H9 (cell line): ENCODE data around the gene TAF4B. TPM values are rescaled to one million over a fixed set of nuclear protein-coding genes. Genes with fewer than 3 reads are reported as not detected.
A peak's percentile ranks its signal among the peaks of the same experiment; 100 is the strongest.

Experiments used
- DNase-seq: peaks from one replicate; pipeline ENCODE4 v3.0.0-alpha.2; 2017
- H2AFZ ChIP-seq: one replicate; pipeline ENCODE4 v1.6.1; 2013; ENCODE audit warnings: mild to moderate bottlenecking, low read length, control low read depth, moderate library complexity
- H2AK5ac ChIP-seq: 2 replicates; pipeline ENCODE4 v1.6.1; 2013; ENCODE audit warnings: low read length, control low read depth, mixed read lengths; ENCODE audit not compliant: insufficient read length
- H2BK120ac ChIP-seq: one replicate; pipeline ENCODE4 v1.6.1; 2013; ENCODE audit warnings: low read depth, mild to moderate bottlenecking, low read length, control low read depth, inconsistent platforms; ENCODE audit not compliant: poor library complexity, severe bottlenecking
- H2BK12ac ChIP-seq: 2 replicates; pipeline ENCODE4 v1.6.1; 2013; ENCODE audit warnings: low read length, control low read depth, mixed read lengths, low read depth; ENCODE audit not compliant: insufficient read length
- H2BK15ac ChIP-seq: 2 replicates; pipeline ENCODE4 v1.6.1; 2013; ENCODE audit warnings: low read depth, low read length, control low read depth
- H2BK20ac ChIP-seq: one replicate; pipeline ENCODE4 v1.6.1; 2013; ENCODE audit warnings: low read depth, mild to moderate bottlenecking, low read length, control low read depth, inconsistent platforms; ENCODE audit not compliant: poor library complexity, severe bottlenecking
- H2BK5ac ChIP-seq: 2 replicates; pipeline ENCODE4 v1.6.1; 2013; ENCODE audit warnings: low read length, control low read depth, mixed read lengths; ENCODE audit not compliant: insufficient read length
- H3K14ac ChIP-seq: 2 replicates; pipeline ENCODE4 v1.6.1; 2013; ENCODE audit warnings: low read length, control low read depth; ENCODE audit not compliant: insufficient read depth
- H3K18ac ChIP-seq: 2 replicates; pipeline ENCODE4 v1.6.1; 2013; ENCODE audit warnings: low read depth, mild to moderate bottlenecking, mixed read lengths, low read length, control low read depth; ENCODE audit not compliant: insufficient read length
- H3K23ac ChIP-seq: 2 replicates; pipeline ENCODE4 v1.6.1; 2013; ENCODE audit warnings: low read length, control low read depth, mixed read lengths, low read depth; ENCODE audit not compliant: insufficient read length
- H3K23me2 ChIP-seq: 2 replicates; pipeline ENCODE4 v1.6.1; 2013; ENCODE audit warnings: low read depth, mild to moderate bottlenecking, mixed read lengths, low read length, control low read depth; ENCODE audit not compliant: insufficient read length, poor library complexity, severe bottlenecking
- H3K27ac ChIP-seq: 2 replicates; pipeline ENCODE4 v1.5.1; 2013; ENCODE audit warnings: low read length, control low read depth, mixed read lengths, low read depth; ENCODE audit not compliant: insufficient read length
- H3K27me3 ChIP-seq: 2 replicates; pipeline ENCODE4 v1.6.1; 2013; ENCODE audit warnings: low read length, control low read depth, inconsistent platforms; ENCODE audit not compliant: insufficient read depth
- H3K4ac ChIP-seq: 2 replicates; pipeline ENCODE4 v1.6.1; 2013; ENCODE audit warnings: low read depth, mild to moderate bottlenecking, control low read depth, inconsistent platforms, low read length, moderate library complexity
- H3K4me1 ChIP-seq: 2 replicates; pipeline ENCODE4 v1.6.1; 2013; ENCODE audit warnings: low read length, control low read depth, inconsistent platforms; ENCODE audit not compliant: insufficient read depth
- H3K4me2 ChIP-seq: 2 replicates; pipeline ENCODE4 v1.6.1; 2013; ENCODE audit warnings: low read length, control low read depth, mixed read lengths; ENCODE audit not compliant: insufficient read length, insufficient read depth
- H3K56ac ChIP-seq: 2 replicates; pipeline ENCODE4 v1.6.1; 2013; ENCODE audit warnings: low read depth, mild to moderate bottlenecking, mixed read lengths, low read length, control low read depth; ENCODE audit not compliant: insufficient read length
- H3K79me1 ChIP-seq: 2 replicates; pipeline ENCODE4 v1.6.1; 2013; ENCODE audit warnings: low read depth, mild to moderate bottlenecking, moderate library complexity, low read length, control low read depth, inconsistent platforms; ENCODE audit not compliant: insufficient read depth, poor library complexity, severe bottlenecking
- H3K79me2 ChIP-seq: 2 replicates; pipeline ENCODE4 v1.6.1; 2013; ENCODE audit warnings: low read length, control low read depth, inconsistent platforms; ENCODE audit not compliant: insufficient read depth
- H3K9ac ChIP-seq: 2 replicates; pipeline ENCODE4 v1.6.1; 2013; ENCODE audit warnings: low read length, control low read depth, mixed read lengths; ENCODE audit not compliant: insufficient read length; ENCODE audit errors: extremely low read depth
- H3K9me3 ChIP-seq: one replicate; pipeline ENCODE4 v1.6.1; 2013; ENCODE audit warnings: low read depth, low read length, inconsistent platforms; ENCODE audit not compliant: control insufficient read depth
- H3T11ph ChIP-seq: one replicate; pipeline ENCODE4 v1.6.1; 2013; ENCODE audit warnings: mild to moderate bottlenecking, low read length, control low read depth, inconsistent platforms
- H4K20me1 ChIP-seq: one replicate; pipeline ENCODE4 v1.6.1; 2013; ENCODE audit not compliant: control insufficient read depth, insufficient read length, insufficient read depth
- H4K5ac ChIP-seq: 2 replicates; pipeline ENCODE4 v1.6.1; 2013; ENCODE audit warnings: low read depth, mild to moderate bottlenecking, mixed read lengths, low read length, control low read depth; ENCODE audit not compliant: insufficient read length
- H4K8ac ChIP-seq: replicated peaks from 2 replicates; pipeline ENCODE4 v1.6.1; 2013; ENCODE audit warnings: low read length, control low read depth, mixed read lengths, low read depth; ENCODE audit not compliant: insufficient read length
- H4K91ac ChIP-seq: 2 replicates; pipeline ENCODE4 v1.6.1; 2013; ENCODE audit warnings: low read depth, mild to moderate bottlenecking, moderate library complexity, mixed read lengths, low read length, control low read depth; ENCODE audit not compliant: insufficient read length
- H3K27ac Mint-ChIP-seq, 3 experiments: 2 replicates in 2 of 3; 3 replicates in 1 of 3; pipeline ENCODE4 v1.8.0; 2020 to 2021; ENCODE audit warnings: mixed read lengths in 3 of 3, mild to moderate bottlenecking in 1 of 3, moderate library complexity in 1 of 3
- H3K27me3 Mint-ChIP-seq: 2 replicates; pipeline ENCODE4 v1.8.0; 2021; ENCODE audit warnings: low read depth, mild to moderate bottlenecking, moderate library complexity, mixed read lengths
- H3K36me3 Mint-ChIP-seq, 3 experiments: 2 replicates in 2 of 3; 3 replicates in 1 of 3; pipeline ENCODE4 v1.8.0; 2020 to 2021; ENCODE audit warnings: low read depth in 3 of 3, mixed read lengths in 3 of 3; ENCODE audit not compliant: insufficient read depth in 1 of 3
- H3K4me1 Mint-ChIP-seq, 2 experiments: 2 replicates each; pipeline ENCODE4 v1.8.0; 2020; ENCODE audit warnings: mixed read lengths in 2 of 2
- H3K4me3 Mint-ChIP-seq, 2 experiments: 2 replicates in 1 of 2; 3 replicates in 1 of 2; pipeline ENCODE4 v1.8.0; 2020 to 2021; ENCODE audit warnings: mild to moderate bottlenecking in 2 of 2, mixed read lengths in 2 of 2, moderate library complexity in 1 of 2
- H3K9me3 Mint-ChIP-seq, 2 experiments: 2 replicates in 1 of 2; 3 replicates in 1 of 2; pipeline ENCODE4 v1.8.0; 2020; ENCODE audit warnings: mild to moderate bottlenecking in 2 of 2, mixed read lengths in 2 of 2, moderate library complexity in 1 of 2
- WGBS: extraction: QIAGEN DNeasy Blood & Tissue Kit; methylation state at CpG from one replicate; pipeline ENCODE4 v1.1.7; 2013; ENCODE audit warnings: missing lambda C conversion rate, low lambda C conversion rate, mixed read lengths; ENCODE audit not compliant: insufficient read length; ENCODE audit errors: extremely low coverage; 5-methylcytosine and 5-hydroxymethylcytosine counted together
- total RNA-seq: library from RNA; stranded (reverse); gene quantifications from 2 replicates; pipeline ENCODE4 v1.2.1, GENCODE V29; 2021
- TF ChIP-seq, protein P1 (sequence below): fragments of 200-600 bp; sonication (generic); conservative IDR thresholded peaks from 3 replicates; pipeline ENCODE4 v1.8.0; 2021; ENCODE audit warnings: antibody characterized with exemption, mild to moderate bottlenecking

TAF4B gene
- total RNA-seq, 1 experiment from 2014 or later, result 19.8 TPM

DNA sequence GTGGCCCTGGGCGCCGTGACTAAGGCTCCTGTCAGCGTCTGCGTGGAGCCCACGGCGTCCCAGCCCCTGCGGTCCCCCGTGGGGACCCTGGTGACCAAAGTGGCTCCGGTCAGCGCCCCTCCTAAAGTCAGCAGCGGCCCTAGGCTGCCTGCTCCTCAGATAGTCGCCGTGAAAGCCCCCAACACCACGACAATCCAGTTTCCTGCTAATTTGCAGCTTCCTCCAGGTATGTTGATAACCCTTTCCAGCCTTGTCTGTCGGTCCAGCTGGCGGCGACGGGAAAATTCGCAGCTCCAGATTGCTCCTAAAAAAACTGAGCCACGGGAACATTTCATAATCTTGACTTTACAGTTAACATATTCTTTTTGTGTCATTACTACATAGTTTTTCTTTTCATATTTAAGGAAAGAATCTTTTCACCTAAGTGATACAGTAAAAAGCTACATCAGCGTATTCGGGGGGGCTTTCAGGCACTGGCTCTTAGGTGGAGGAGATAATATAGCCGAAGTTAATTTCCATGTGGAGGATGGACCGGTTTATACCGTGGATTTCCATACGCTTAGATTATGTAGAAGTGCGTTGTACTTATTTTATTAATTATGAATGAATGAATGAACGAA lies 916 bp downstream of the TAF4B start:
- peak; percentile 37 for DNase-seq
- Histone ChIP-seq H2BK120ac (no peak overlapping the region), H4K8ac (no peak overlapping the region), H3K4me2 (peak overlapping the region; percentile 67), H3K4me1 (no peaks in the 10 kb centered on the region; the same call in 1 of the 2 replicates), H4K91ac (no peak overlapping the region), H3T11ph (no peak overlapping the region), H3K79me2 (peaks cover 15% of the 10 kb centered on the region; the same call in 1 of the 2 replicates), H2BK15ac (no peak overlapping the region), H3K79me1 (peaks cover 6% of the 10 kb centered on the region), H3K18ac (no peak overlapping the region), H3K14ac (peak overlapping the region; percentile 80; the same call in 1 of the 2 replicates), H2AFZ (no peak overlapping the region), H3K23me2 (peaks cover 5% of the 10 kb centered on the region), H3K4ac (no peak overlapping the region), H2AK5ac (no peak overlapping the region), H4K5ac (no peak overlapping the region), H3K9me3 (no peaks in the 10 kb centered on the region), H2BK12ac (no peak overlapping the region), H3K27me3 (no peaks in the 10 kb centered on the region), H2BK20ac (no peak overlapping the region), H3K56ac (no peak overlapping the region), H2BK5ac (no peak overlapping the region), H3K23ac (no peak overlapping the region), H3K9ac (peak overlapping the region; percentile 54), H3K27ac (no peak overlapping the region), H4K20me1 (peaks cover 4% of the 10 kb centered on the region)
- Mint-ChIP-seq H3K9me3 (peaks cover 8 to 11% of the 10 kb centered on the region in 2 experiments), H3K27me3 (peaks cover 2% of the 10 kb centered on the region; the same call in 1 of the 2 replicates), H3K4me3 (peak overlapping the region; percentile 91 to 98), H3K27ac (peak overlapping the region in 2 of 3 experiments; percentile 59 to 70; a peak in 2 of 7 replicates), H3K36me3 (peaks cover 10 to 14% (median 13%) of the 10 kb centered on the region in 3 experiments), H3K4me1 (peaks cover 33 to 36% of the 10 kb centered on the region in 2 experiments)
- TF ChIP-seq, protein P1, sequence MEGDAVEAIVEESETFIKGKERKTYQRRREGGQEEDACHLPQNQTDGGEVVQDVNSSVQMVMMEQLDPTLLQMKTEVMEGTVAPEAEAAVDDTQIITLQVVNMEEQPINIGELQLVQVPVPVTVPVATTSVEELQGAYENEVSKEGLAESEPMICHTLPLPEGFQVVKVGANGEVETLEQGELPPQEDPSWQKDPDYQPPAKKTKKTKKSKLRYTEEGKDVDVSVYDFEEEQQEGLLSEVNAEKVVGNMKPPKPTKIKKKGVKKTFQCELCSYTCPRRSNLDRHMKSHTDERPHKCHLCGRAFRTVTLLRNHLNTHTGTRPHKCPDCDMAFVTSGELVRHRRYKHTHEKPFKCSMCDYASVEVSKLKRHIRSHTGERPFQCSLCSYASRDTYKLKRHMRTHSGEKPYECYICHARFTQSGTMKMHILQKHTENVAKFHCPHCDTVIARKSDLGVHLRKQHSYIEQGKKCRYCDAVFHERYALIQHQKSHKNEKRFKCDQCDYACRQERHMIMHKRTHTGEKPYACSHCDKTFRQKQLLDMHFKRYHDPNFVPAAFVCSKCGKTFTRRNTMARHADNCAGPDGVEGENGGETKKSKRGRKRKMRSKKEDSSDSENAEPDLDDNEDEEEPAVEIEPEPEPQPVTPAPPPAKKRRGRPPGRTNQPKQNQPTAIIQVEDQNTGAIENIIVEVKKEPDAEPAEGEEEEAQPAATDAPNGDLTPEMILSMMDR, result no peak
- WGBS, result no CpG with 5 or more reads among the region's 28 CpGs
